ENCODE data around the gene PWWP2B. TPM values are rescaled to one million over a fixed set of nuclear protein-coding genes. Genes with fewer than 3 reads are reported as not detected.

The PWWP2B gene
- total and polyA plus RNA-seq, 2 of the 13 experiments (the other 11 are each of a cell fraction or from before 2014, with no cell fraction given): 2.3 to 4.7 TPM

DNA sequence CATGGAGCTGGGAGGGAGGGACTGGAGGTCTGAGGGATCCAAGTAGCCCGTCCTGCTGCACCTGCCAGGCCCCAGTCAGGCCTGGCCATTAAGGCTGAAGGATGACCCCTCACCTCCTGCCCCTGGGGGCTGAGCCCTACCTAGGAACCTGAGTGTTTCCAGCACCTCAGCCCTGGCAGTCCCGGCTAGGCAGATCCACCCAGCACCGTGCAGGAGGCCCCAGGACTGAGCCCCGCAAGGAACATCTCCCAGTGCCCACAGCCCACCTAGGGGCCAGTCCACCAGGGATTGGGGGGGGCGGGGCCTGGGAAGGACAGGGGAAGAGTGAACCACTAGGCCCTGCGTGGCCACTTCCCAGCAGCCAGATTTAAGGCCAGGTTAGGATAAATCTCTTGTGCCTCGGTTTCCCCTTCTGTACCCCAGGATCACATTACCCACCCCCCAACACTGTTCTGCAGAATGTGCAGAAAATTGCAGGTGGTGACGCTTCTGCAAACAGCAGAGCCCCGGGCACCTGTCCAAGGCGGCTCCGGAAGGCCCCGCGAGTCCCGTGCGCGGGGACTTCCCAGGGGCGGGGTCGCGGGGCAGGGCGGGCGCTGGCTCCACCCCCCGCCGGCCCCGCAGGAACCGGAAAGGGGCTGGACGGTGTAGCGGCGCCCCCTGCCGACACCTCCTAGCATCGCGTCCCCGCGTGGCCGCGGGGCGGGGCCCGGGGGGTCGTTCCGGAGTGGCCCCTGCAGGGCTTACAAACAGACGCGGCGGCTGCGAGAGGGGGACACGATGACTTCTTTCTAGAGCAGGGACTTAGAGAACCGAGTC is 55.9 kb downstream of the PWWP2B start (continued):
- TF ChIP-seq, protein P1, sequence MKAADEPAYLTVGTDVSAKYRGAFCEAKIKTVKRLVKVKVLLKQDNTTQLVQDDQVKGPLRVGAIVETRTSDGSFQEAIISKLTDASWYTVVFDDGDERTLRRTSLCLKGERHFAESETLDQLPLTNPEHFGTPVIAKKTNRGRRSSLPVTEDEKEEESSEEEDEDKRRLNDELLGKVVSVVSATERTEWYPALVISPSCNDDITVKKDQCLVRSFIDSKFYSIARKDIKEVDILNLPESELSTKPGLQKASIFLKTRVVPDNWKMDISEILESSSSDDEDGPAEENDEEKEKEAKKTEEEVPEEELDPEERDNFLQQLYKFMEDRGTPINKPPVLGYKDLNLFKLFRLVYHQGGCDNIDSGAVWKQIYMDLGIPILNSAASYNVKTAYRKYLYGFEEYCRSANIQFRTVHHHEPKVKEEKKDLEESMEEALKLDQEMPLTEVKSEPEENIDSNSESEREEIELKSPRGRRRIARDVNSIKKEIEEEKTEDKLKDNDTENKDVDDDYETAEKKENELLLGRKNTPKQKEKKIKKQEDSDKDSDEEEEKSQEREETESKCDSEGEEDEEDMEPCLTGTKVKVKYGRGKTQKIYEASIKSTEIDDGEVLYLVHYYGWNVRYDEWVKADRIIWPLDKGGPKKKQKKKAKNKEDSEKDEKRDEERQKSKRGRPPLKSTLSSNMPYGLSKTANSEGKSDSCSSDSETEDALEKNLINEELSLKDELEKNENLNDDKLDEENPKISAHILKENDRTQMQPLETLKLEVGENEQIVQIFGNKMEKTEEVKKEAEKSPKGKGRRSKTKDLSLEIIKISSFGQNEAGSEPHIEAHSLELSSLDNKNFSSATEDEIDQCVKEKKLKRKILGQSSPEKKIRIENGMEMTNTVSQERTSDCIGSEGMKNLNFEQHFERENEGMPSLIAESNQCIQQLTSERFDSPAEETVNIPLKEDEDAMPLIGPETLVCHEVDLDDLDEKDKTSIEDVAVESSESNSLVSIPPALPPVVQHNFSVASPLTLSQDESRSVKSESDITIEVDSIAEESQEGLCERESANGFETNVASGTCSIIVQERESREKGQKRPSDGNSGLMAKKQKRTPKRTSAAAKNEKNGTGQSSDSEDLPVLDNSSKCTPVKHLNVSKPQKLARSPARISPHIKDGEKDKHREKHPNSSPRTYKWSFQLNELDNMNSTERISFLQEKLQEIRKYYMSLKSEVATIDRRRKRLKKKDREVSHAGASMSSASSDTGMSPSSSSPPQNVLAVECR (CRISPR knock-in tag; IDR thresholded peaks at IDR 0.05; ENCODE audit: borderline replicate concordance): peak; percentile 19; the same call in 1 of the 2 replicates
- TF ChIP-seq, protein P2, sequence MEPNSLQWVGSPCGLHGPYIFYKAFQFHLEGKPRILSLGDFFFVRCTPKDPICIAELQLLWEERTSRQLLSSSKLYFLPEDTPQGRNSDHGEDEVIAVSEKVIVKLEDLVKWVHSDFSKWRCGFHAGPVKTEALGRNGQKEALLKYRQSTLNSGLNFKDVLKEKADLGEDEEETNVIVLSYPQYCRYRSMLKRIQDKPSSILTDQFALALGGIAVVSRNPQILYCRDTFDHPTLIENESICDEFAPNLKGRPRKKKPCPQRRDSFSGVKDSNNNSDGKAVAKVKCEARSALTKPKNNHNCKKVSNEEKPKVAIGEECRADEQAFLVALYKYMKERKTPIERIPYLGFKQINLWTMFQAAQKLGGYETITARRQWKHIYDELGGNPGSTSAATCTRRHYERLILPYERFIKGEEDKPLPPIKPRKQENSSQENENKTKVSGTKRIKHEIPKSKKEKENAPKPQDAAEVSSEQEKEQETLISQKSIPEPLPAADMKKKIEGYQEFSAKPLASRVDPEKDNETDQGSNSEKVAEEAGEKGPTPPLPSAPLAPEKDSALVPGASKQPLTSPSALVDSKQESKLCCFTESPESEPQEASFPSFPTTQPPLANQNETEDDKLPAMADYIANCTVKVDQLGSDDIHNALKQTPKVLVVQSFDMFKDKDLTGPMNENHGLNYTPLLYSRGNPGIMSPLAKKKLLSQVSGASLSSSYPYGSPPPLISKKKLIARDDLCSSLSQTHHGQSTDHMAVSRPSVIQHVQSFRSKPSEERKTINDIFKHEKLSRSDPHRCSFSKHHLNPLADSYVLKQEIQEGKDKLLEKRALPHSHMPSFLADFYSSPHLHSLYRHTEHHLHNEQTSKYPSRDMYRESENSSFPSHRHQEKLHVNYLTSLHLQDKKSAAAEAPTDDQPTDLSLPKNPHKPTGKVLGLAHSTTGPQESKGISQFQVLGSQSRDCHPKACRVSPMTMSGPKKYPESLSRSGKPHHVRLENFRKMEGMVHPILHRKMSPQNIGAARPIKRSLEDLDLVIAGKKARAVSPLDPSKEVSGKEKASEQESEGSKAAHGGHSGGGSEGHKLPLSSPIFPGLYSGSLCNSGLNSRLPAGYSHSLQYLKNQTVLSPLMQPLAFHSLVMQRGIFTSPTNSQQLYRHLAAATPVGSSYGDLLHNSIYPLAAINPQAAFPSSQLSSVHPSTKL (CRISPR knock-in tag; IDR thresholded peaks at IDR 0.05): peak; percentile 54; the same call in 1 of the 2 replicates
- no peak for TF ChIP-seq NRL (CRISPR knock-in tag; IDR thresholded peaks at IDR 0.05; ENCODE audit: borderline replicate concordance)
- TF ChIP-seq THAP11 (CRISPR knock-in tag; IDR thresholded peaks at IDR 0.05): peak; percentile 41; the same call in 1 of the 2 replicates
- TF ChIP-seq ZNF747 (CRISPR knock-in tag; IDR thresholded peaks at IDR 0.05; ENCODE audit: borderline replicate concordance): no peak
- TF ChIP-seq PHF8 (CRISPR knock-in tag; IDR thresholded peaks at IDR 0.05): no peak; the same call in 1 of the 2 replicates
- no peak for TF ChIP-seq NR2F6 (IDR thresholded peaks at IDR 0.05)
- TF ChIP-seq NR2F6 (CRISPR knock-in tag; IDR thresholded peaks at IDR 0.05): peak; percentile 22; the same call in 1 of the 2 replicates
- TF ChIP-seq ERF (CRISPR knock-in tag; IDR thresholded peaks at IDR 0.05): peak; percentile 58; the same call in 1 of the 2 replicates
- TF ChIP-seq GPBP1L1 (CRISPR knock-in tag; IDR thresholded peaks at IDR 0.05): no peak
- TF ChIP-seq PHF20 (CRISPR knock-in tag; IDR thresholded peaks at IDR 0.05): peak; percentile 54
- TF ChIP-seq ZNF616 (CRISPR knock-in tag; IDR thresholded peaks at IDR 0.05; ENCODE audit: low read depth): no peak
- peak; percentile 64 for TF ChIP-seq ZEB1 (IDR thresholded peaks at IDR 0.05; ENCODE audit: insufficient replicate concordance, low read depth)
- TF ChIP-seq GABPA (IDR thresholded peaks at IDR 0.05; ENCODE audit: low read depth, low read length): no peak
- TF ChIP-seq GABPA (CRISPR knock-in tag; IDR thresholded peaks at IDR 0.05; ENCODE audit: low read depth): peak; percentile 43; the same call in 1 of the 2 replicates
- TF ChIP-seq ZGPAT (CRISPR knock-in tag; IDR thresholded peaks at IDR 0.05): peak; percentile 74; the same call in 1 of the 2 replicates
- no peak for TF ChIP-seq ELF4 (CRISPR knock-in tag; IDR thresholded peaks at IDR 0.05; ENCODE audit: borderline replicate concordance)
- TF ChIP-seq SP2 (CRISPR knock-in tag; IDR thresholded peaks at IDR 0.05): 0 out of 2 replicates have a peak, but pooled peaks have one; percentile 23
- no peak for TF ChIP-seq KAT7 (CRISPR knock-in tag; IDR thresholded peaks at IDR 0.05; ENCODE audit: borderline replicate concordance)
